GM19023 (cell line): ENCODE measurements around the gene AK8.
"Not testable (repeated sequence)": the region's sequence is repeated elsewhere in the genome, so short reads cannot be mapped to it uniquely, and the experiment has no call there.

Source experiments
- ATAC-seq: cut with Tn5 transposase; IDR thresholded peaks from one replicate; pipeline ENCODE4 v1.9.1; 2021; ENCODE audit warnings: mild to moderate bottlenecking, moderate library complexity; ENCODE audit not compliant: unreplicated experiment

AK8 gene

GRCh38 chr9:132722564-132723065 is 155.5 kb downstream of the AK8 start:
- ATAC-seq: no peak

- ATAC-seq: no peak
Observed at GRCh38 chr9:132721661-132722060, 156.4 kb downstream of the AK8 start.

- not testable (repeated sequence) for ATAC-seq
Observed at GRCh38 chr9:132718381-132718928, 159.6 kb downstream of the AK8 start.

- ATAC-seq: no peak
Observed at GRCh38 chr9:132717326-132717945, 160.6 kb downstream of the AK8 start.

- no peak for ATAC-seq
Observed at GRCh38 chr9:132716007-132716406, 162.1 kb downstream of the AK8 start.

- ATAC-seq: no peak
Observed at GRCh38 chr9:132712753-132713152, 165.3 kb downstream of the AK8 start.

- ATAC-seq: no peak
Observed at GRCh38 chr9:132711846-132712245, 166.2 kb downstream of the AK8 start.

GRCh38 chr9:132711152-132711551 is 166.9 kb downstream of the AK8 start:
- ATAC-seq: not testable (repeated sequence)

- no peak for ATAC-seq
Observed at GRCh38 chr9:132710333-132710732, 167.8 kb downstream of the AK8 start.

GRCh38 chr9:132708769-132709430 is 169.2 kb downstream of the AK8 start:
- no peak for ATAC-seq

GRCh38 chr9:132708239-132708638 is 169.8 kb downstream of the AK8 start:
- no peak for ATAC-seq

GRCh38 chr9:132703336-132703735 is 174.7 kb downstream of the AK8 start:
- no peak for ATAC-seq

GRCh38 chr9:132702254-132702653 is 175.8 kb downstream of the AK8 start:
- ATAC-seq: no peak

GRCh38 chr9:132699956-132700355 is 178.1 kb downstream of the AK8 start:
- ATAC-seq: no peak

- ATAC-seq: no peak
Observed at GRCh38 chr9:132698989-132699388, 179.1 kb downstream of the AK8 start.

GRCh38 chr9:132697230-132697629 is 180.9 kb downstream of the AK8 start:
- ATAC-seq: no peak

GRCh38 chr9:132694144-132694543 is 183.9 kb downstream of the AK8 start:
- no peak for ATAC-seq

- no peak for ATAC-seq
Observed at GRCh38 chr9:132690696-132691095, 187.4 kb downstream of the AK8 start.

- no peak for ATAC-seq
Observed at GRCh38 chr9:132683873-132684272, 194.2 kb downstream of the AK8 start.

GRCh38 chr9:132681561-132681960 is 196.5 kb downstream of the AK8 start:
- ATAC-seq: no peak

GRCh38 chr9:132679946-132680625 is 198.0 kb downstream of the AK8 start:
- ATAC-seq: no peak

GRCh38 chr9:132677976-132678375 is 200.1 kb downstream of the AK8 start:
- no peak for ATAC-seq
